ENCODE results near the gene CRACR2A.

GRCh38 chr12:3670083-3670620 lies 82.8 kb downstream of the CRACR2A start:
- no peak for TF ChIP-seq CTCF (IDR thresholded peaks at IDR 0.05 in 4 of 5, conservative IDR thresholded peaks at IDR 0.05 in 1 of 5)
- no peak for TF ChIP-seq POLR2A (IDR thresholded peaks at IDR 0.05)
